ENCODE data around the gene YLPM1. TPM values are rescaled to one million over a fixed set of nuclear protein-coding genes. Genes with fewer than 3 reads are reported as not detected.
A peak's percentile ranks its signal among the peaks of the same experiment; 100 is the strongest.

The YLPM1 gene
- total RNA-seq, 3 donors from 2014 or later: 45.8 to 49.6 (median 47.4) TPM

DNA sequence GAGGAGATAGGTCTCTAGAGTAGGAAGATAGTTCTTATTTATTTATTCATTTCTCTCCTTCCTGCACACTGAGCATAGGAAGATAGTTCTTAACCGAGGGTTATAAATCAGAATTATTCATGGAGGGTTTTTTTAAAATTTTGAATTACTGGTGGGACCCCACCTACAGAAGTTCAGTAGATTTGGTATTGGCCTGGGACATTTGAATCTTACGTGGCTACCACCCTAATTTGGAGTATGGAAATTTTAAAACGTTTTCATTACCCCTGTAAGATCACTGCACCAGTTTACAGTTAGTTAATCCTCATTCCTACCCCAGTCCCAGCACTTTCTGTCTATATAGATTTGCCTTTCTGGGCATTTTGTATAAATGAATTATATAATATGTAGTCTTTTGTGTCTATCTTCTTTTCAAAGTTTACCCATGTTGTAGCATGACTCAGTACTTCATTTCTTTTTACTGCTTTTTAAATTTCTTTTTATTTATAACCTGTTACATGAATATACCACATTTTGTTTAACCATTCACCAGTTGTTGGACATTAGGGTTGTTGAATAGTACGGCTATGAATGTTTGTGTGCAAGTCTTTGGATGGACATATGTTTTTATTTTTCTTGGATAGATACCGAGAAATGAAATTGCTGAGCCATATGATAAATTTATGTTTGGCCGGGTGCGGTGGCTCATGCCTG is 44.9 kb downstream of the YLPM1 start:
- H3K36me3 Mint-ChIP-seq (ENCODE audit: insufficient read depth): peaks cover 43% of the 10 kb centered on the region

DNA sequence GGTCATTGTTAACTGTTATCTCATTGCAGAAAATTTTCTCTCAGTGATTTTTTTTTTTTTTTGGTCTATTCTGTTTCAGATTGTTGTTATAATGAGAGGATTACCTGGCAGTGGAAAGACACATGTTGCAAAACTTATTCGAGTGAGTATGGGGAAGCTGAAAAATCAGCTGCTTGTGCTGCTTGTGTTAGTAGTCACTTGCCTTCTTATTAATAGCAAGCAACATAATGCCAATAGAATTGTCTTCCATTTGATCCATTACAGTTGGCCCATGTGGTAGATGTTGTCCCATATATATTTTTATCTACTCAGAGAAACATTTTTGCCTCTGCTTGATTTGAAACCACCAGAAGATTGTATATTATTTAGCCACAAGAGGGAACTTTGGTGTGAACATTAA is 53.0 kb downstream of the YLPM1 start:
- no peak for DNase-seq
- Mint-ChIP-seq H3K36me3 (ENCODE audit: insufficient read depth) (peaks cover 65% of the 10 kb centered on the region), H3K9me3 (no peaks in the 10 kb centered on the region), H3K4me1 (ENCODE audit: low read depth) (peaks cover 1% of the 10 kb centered on the region), H3K4me3 (no peak overlapping the region), H3K27me3 (ENCODE audit: low read depth) (no peaks in the 10 kb centered on the region)
- ATAC-seq: no peak

More for the DNA sequence above, 44.9 kb downstream of the YLPM1 start:
- Mint-ChIP-seq H3K4me1 (ENCODE audit: low read depth) (no peaks in the 10 kb centered on the region), H3K9me3 (no peaks in the 10 kb centered on the region), H3K4me3 (no peak overlapping the region), H3K27me3 (ENCODE audit: low read depth) (no peaks in the 10 kb centered on the region)
- ATAC-seq (no peak), DNase-seq (no peak)

DNA sequence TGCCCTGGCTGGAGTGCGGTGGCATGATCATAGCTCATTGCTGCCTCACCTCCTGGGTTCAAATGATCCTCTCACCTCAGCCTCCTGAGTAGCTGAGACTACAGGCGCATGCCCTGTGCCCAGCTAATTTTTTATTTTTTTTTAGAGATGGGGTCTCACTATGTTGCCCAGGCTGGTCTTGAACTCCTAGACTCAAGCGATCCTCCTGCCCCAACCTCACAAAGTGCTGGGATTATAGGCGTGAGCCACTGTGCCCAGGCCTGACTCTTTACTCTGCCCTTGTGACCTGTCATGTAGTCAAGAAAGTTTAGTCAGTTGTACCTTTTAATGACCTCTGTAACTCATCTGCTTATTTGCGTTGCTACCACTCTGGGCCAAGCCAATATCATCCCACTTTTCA is 57.2 kb downstream of the YLPM1 start:
- Mint-ChIP-seq H3K9me3 (no peaks in the 10 kb centered on the region), H3K4me1 (ENCODE audit: low read depth) (peaks cover 4% of the 10 kb centered on the region), H3K27me3 (ENCODE audit: low read depth) (no peaks in the 10 kb centered on the region), H3K4me3 (no peak overlapping the region), H3K36me3 (ENCODE audit: insufficient read depth) (peaks cover 49% of the 10 kb centered on the region)
- DNase-seq: no peak
- no peak for ATAC-seq

DNA sequence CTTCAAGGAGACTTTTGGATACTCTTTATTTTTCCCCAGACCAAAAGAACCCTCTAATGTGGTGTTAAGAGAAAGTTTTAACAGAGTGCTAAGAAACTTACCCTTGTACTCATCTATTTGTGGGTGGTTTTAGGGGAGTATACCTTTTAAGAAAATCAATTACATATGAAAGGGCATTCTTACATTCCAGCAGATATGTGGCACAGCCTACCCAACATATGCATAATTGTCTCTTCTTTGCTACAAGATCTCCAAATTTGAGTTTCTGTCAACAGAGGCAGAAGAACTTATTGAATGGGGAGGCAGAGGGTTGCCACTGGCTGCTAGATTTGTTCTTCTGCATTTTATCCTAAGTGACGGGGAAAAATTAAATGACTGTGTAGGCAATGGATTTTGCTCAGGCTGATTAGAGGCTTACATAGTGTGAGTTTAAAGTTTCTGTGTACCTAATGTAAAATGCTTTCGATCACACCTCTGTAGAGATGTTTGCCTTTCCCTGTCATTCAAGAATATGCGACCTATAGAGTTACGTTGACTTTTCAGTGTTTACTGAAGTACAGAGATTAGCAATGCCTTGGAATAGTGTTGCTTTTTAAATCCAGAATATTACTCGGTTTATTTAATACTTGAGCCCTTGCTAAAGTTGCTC is 58.3 kb downstream of the YLPM1 start:
- Mint-ChIP-seq H3K4me1 (ENCODE audit: low read depth) (peaks cover 3% of the 10 kb centered on the region), H3K9me3 (no peaks in the 10 kb centered on the region), H3K4me3 (no peak overlapping the region), H3K36me3 (ENCODE audit: insufficient read depth) (peaks cover 40% of the 10 kb centered on the region), H3K27me3 (ENCODE audit: low read depth) (no peaks in the 10 kb centered on the region)
- ATAC-seq: no peak
- no peak for DNase-seq

DNA sequence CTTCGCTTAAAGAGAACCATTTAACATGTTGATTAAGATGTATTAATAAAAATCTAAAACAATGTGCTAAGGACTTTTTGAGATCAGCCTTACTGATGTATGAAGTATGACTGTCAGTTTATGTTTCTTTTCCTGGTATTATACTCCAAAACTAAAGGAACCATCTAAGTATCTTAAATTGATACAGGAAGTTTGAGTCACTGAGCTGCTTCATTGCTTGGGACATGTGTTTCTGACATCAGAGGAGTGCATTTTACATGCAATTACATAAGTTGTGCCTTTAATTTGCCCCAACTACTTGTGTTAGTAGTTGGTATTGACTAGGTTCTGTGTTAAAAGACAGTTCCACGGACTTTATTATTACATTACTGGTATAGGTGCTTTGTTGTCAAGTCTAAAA is 61.9 kb downstream of the YLPM1 start:
- peaks cover 43% of the 10 kb centered on the region for H3K36me3 Mint-ChIP-seq (ENCODE audit: insufficient read depth)
- no peaks in the 10 kb centered on the region for H3K9me3 Mint-ChIP-seq
- no peak for DNase-seq
- no peak overlapping the region for H3K4me3 Mint-ChIP-seq
- peaks cover 3% of the 10 kb centered on the region for H3K4me1 Mint-ChIP-seq (ENCODE audit: low read depth)
- ATAC-seq: peak in 1 of 2 donors; percentile 25
- no peaks in the 10 kb centered on the region for H3K27me3 Mint-ChIP-seq (ENCODE audit: low read depth)

DNA sequence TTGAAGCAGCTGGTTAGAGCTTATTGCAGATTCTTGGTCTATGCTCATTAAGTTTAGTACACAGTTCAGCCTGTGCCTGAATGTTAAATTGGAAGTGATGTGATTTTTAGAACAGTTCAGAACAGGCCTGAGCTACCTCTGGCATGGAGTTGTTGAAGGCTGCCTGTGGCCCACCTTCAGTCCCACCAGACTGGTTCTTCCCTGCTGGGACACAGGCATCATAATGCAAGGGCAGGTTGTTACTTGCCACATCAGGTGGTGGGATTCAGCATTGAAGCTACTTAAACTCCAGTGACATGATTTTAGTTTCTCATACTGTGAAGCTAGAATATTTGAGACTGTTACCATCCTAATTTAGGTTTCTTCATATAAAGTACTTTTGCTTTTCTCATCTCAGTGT is 63.5 kb downstream of the YLPM1 start:
- H3K36me3 Mint-ChIP-seq (ENCODE audit: insufficient read depth): peaks cover 41% of the 10 kb centered on the region

DNA sequence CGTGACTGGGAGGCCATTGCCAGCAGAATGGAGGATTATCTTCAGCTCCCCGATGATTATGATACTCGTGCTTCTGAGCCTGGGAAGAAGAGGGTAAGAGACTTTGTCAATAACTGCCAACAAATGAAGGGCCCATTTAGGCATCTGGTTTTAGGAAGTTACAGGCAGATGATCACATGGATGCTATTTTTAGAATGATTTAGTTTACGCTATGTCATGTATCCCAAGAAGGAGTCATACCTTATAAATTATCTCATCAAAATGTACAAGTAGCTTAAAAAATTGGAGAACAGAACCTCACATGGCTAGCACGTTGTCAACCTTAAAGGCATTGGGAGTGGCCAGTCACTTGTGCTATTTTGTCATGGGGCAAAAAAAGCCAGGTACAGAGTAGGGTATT is 66.1 kb downstream of the YLPM1 start:
- no peak overlapping the region for H3K4me3 Mint-ChIP-seq

More for the DNA sequence above, 63.5 kb downstream of the YLPM1 start:
- H3K4me1 Mint-ChIP-seq (ENCODE audit: low read depth): peaks cover 3% of the 10 kb centered on the region
- no peak overlapping the region for H3K4me3 Mint-ChIP-seq
- DNase-seq (no peak), ATAC-seq (no peak)
- H3K9me3 Mint-ChIP-seq: no peaks in the 10 kb centered on the region
- H3K27me3 Mint-ChIP-seq (ENCODE audit: low read depth): no peaks in the 10 kb centered on the region

DNA sequence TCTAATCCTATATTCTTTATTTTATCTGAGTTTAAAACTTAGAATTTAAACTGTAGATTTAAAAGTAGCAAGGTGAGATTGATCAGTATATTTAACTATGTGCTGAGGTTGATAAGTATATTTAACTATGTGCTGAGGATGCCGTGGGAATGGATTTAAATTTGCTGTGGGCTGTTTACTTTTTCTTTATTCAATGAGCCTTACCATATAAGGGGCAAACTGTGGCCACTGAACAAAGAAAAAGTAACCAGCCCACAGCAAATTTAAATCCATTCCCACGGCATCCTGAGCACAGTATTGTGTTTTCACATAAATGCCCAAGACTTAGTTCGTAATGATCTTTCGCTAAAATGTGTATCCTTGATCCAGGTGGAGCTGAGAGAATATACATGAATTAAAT is 69.7 kb downstream of the YLPM1 start:
- H3K27me3 Mint-ChIP-seq (ENCODE audit: low read depth): no peaks in the 10 kb centered on the region
- peaks cover 37% of the 10 kb centered on the region for H3K4me1 Mint-ChIP-seq (ENCODE audit: low read depth)
- no peaks in the 10 kb centered on the region for H3K9me3 Mint-ChIP-seq
- no peak for DNase-seq
- no peak overlapping the region for H3K4me3 Mint-ChIP-seq
- peaks cover 34% of the 10 kb centered on the region for H3K36me3 Mint-ChIP-seq (ENCODE audit: insufficient read depth)
- ATAC-seq: no peak

More for the DNA sequence above, 66.1 kb downstream of the YLPM1 start:
- Mint-ChIP-seq H3K4me1 (ENCODE audit: low read depth) (peaks cover 4% of the 10 kb centered on the region), H3K27me3 (ENCODE audit: low read depth) (no peaks in the 10 kb centered on the region), H3K36me3 (ENCODE audit: insufficient read depth) (peaks cover 36% of the 10 kb centered on the region), H3K9me3 (no peaks in the 10 kb centered on the region)
- DNase-seq: no peak
- no peak for ATAC-seq

DNA sequence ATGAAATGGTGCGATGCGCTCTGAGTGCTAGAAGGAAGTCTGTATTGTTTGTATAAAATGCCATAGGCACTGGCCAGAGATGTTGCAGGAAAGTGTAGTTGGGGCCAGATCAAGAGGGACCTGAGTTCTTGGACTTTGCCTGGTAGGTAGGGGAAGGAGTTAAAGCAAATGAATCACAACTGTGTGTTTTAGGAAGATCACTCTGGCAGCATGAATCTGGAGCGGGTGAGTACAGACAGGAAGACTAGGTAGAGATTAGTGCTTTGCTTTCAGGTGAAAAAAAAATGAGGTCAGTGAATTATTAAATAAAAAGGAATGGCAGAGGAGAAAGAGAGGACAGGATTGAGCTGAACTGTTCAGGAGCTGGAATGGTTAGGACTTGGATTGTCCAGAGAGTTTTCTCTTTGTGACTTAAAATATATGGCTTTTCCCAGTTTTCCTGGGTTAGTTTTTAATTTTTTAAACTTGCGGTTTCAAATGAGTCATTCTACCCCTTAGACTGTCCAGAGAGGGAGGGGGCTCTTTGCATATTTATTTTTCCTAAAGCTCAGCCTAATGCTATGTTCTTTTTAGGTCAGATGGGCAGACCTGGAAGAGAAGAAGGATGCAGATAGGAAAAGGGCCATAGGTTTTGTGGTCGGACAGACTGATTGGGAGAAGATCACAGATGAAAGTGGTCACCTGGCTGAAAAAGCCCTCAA is 71.7 kb downstream of the YLPM1 start:
- Mint-ChIP-seq H3K27me3 (ENCODE audit: low read depth) (no peaks in the 10 kb centered on the region), H3K36me3 (ENCODE audit: insufficient read depth) (peaks cover 27% of the 10 kb centered on the region), H3K4me1 (ENCODE audit: low read depth) (peaks cover 54% of the 10 kb centered on the region), H3K4me3 (no peak overlapping the region), H3K9me3 (no peaks in the 10 kb centered on the region)
- DNase-seq (no peak), ATAC-seq (no peak)

DNA sequence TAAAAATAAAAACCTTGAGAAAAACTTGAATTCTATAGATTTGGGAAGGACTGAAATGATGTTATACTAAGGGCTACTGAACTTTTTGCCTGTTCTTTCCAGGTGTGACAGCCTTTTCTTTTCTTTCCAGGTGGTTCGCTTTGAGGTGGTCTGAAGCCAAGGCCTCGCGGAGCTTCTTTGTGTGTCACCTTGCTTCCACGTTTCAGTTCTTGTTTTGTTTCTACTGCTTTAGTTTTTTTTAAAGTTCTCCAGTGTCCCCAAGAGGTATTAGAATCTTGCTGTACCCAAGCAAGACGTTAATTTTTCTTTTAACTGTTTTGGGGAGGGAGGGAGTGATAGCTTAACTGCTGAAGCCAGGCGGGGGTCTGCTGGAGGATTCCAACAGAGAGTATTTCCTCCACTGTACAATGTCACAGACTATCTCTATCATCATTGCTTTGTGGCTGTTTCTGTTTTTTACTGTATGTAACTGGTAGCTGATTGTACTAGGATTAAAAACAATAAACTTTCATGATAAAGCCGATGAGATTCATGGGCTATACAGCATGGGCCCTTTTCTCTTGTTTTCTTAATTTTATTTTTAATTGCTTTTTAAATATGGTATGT is 72.6 kb downstream of the YLPM1 start:
- no peak overlapping the region for H3K4me3 Mint-ChIP-seq

DNA sequence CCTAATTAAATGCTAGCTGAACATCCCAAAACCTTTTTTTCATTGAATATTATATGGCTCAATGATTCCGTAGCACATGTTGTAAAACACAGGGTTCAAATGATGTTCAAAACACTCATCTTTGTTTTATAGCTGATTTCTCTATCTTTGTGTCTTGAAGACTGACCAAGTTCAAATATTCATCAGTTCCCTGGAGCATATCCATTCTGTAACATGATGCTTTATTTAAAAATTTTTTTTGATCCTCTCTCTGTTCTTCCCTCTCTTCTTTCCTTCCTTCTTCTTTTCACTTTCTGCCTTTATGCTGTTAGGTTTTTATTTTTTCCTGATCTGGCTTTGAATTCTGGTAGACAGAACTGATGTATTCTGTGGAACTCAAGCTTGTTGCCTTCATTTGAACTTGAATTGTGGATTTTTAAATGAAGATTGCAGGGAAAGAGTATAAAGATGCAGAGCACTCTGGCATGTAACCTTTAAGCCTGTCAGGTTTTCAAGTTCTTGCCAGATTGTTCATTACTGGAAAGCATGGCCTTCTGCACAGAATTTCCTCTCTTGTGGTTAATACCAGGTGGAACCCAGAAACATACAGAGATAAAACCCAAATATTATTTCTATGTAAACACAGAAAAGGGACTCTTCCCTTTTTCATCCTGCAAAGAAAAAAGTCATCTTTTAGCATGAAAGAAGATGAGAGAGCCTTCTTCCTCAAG is 73.3 kb downstream of the YLPM1 start:
- H3K9me3 Mint-ChIP-seq: no peaks in the 10 kb centered on the region
- H3K27me3 Mint-ChIP-seq (ENCODE audit: low read depth): no peaks in the 10 kb centered on the region
- ATAC-seq (no peak), DNase-seq (no peak)
- peak overlapping the region; percentile 25 for H3K4me3 Mint-ChIP-seq
- H3K4me1 Mint-ChIP-seq (ENCODE audit: low read depth): peaks cover 69% of the 10 kb centered on the region
- H3K36me3 Mint-ChIP-seq (ENCODE audit: insufficient read depth): peaks cover 16% of the 10 kb centered on the region

More for the DNA sequence above, 72.6 kb downstream of the YLPM1 start:
- ATAC-seq: peak; percentile 38 to 57
- Mint-ChIP-seq H3K27me3 (ENCODE audit: low read depth) (no peaks in the 10 kb centered on the region), H3K36me3 (ENCODE audit: insufficient read depth) (peaks cover 19% of the 10 kb centered on the region), H3K4me1 (ENCODE audit: low read depth) (peaks cover 63% of the 10 kb centered on the region), H3K9me3 (no peaks in the 10 kb centered on the region)
- no peak for DNase-seq

DNA sequence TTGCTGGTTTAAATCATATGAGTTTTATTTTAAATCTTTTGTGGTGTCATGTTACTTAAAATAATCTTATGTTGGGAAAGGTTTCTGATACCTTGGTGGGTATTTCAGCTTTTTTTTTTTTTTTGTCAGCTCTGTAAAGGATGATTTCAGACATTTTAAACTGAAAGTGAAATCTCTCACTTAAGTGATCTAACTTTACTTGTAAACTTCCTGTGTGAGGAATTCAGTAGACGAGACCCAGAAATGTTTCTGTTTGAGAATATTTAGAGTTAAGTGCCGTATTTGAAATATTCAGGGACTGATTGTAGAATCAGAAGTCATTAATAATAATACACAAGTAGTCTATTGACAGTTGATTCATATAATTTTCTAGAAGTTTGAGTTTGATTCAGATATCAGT is 75.0 kb downstream of the YLPM1 start:
- Mint-ChIP-seq H3K9me3 (no peaks in the 10 kb centered on the region), H3K4me1 (ENCODE audit: low read depth) (peaks cover 81% of the 10 kb centered on the region), H3K36me3 (ENCODE audit: insufficient read depth) (peaks cover 15% of the 10 kb centered on the region), H3K27me3 (ENCODE audit: low read depth) (no peaks in the 10 kb centered on the region), H3K4me3 (peak overlapping the region; percentile 73)
- no peak for DNase-seq
- ATAC-seq: no peak

DNA sequence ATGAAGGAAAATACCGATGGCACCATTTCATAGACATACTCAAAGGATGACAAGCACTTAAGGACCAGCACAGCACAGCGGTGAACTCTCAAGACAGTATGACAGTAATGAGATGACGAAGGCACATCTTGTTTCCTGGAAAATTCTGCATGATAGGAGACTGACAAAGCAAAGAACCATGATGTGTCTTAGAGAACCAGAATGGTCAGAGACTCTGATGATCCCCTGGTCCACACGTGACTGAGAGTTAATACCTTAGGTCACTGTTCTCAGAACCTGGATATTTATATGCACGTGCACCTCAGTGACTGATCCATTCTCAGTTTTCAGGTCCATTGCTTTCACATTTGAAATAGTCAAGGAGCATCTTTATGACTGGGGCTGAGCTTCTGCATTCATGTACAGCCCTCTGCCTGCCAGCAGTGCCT is 77.5 kb downstream of the YLPM1 start:
- H3K36me3 Mint-ChIP-seq (ENCODE audit: insufficient read depth): peaks cover 9% of the 10 kb centered on the region
- H3K9me3 Mint-ChIP-seq: no peaks in the 10 kb centered on the region
- peaks cover 69% of the 10 kb centered on the region for H3K4me1 Mint-ChIP-seq (ENCODE audit: low read depth)
- no peak overlapping the region for H3K4me3 Mint-ChIP-seq
- no peaks in the 10 kb centered on the region for H3K27me3 Mint-ChIP-seq (ENCODE audit: low read depth)
- DNase-seq (no peak), ATAC-seq (peak; percentile 9 to 39)

Measured in activated T-cell treated with anti-CD3 and anti-CD28 coated beads, Interleukin-2, amount 50 U/mL, for 4 hours (primary cell).